ENCODE measurements around the gene MBTD1.
"Not testable (repeated sequence)": the region's sequence is repeated elsewhere in the genome, so short reads cannot be mapped to it uniquely, and the experiment has no call there.

MBTD1 gene

DNA sequence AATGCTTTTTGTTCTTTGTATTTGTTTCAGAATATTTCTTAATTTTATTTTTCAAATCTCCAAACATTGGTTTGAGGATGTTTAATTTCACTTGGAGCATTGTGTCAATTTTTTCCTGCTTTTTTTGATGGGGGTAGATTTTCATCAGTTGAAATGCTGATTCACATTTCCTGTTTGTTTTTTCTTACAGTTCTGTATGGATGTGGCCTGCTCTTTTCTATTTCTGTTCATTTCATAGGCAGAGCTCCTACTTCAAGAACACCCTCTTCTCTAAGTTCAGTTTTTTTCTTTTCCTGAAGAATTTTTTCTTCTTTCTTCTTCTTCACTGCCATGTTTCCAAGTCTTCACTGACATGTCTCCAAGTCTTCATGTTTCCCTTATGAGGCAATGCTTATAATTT, 8.8 kb downstream of the MBTD1 start:
- no peak for DNase-seq

DNA sequence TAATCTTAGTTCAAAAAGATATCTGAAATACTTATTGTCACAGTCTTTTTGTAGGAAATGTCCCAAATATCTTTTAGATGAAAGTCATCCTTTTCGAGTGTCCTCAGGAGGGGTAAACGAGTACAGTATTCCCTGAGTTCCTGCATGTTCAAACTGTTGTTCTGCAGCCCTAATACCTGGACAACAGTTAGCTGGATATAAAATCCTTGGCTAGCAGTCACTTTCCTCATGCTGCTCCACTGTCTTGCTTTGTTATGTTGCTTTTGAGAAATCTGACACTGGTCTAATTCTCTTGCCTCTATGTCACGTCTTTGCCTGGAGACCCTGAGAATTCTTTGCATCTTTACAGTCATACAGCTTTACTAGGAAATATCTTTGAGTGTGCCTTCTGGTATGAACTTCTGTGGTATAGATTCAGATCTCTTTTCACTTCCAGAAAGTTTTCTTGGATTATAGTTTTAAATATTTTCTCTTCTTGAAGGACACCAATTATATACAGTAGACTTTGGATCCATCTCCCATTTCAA, 9.5 kb downstream of the MBTD1 start:
- no peak for DNase-seq

DNA sequence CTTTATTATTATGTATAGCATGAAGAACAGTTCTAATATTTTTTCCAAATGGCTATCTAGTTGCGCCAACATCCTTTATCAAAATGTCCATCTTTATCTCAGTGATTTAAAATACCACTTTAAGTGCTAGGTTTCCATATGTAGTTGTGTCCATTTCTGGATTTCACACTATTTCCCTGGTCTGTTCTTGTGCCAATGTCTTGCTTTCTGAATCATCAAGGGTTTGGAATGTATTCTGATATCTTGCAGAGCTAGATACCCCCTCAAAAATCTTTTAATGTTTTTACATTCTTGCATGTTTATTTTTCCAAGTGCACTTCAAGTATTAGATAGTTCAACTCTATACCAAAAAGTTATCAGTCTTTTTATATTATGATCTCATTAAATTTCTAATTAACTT, 14.3 kb downstream of the MBTD1 start:
- no peak for DNase-seq

DNA sequence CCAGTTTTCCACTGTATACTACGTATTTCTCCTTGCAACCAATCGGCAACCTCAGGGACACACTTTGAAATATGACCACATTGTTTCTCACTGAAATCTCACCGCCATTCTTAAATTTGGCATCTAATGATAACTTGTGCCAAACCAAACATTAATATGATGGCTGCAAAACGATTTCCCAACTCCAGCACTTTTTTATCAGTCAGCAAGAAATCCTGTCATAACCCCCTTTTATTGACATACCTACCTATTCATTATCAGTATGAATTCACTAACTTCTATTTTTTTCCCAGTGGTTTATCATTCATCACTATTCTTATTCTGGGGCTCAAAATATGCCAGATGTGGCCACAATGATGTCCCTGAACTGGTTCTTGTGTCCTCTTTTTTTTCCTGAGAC, 15.8 kb downstream of the MBTD1 start:
- DNase-seq, result no peak

DNA sequence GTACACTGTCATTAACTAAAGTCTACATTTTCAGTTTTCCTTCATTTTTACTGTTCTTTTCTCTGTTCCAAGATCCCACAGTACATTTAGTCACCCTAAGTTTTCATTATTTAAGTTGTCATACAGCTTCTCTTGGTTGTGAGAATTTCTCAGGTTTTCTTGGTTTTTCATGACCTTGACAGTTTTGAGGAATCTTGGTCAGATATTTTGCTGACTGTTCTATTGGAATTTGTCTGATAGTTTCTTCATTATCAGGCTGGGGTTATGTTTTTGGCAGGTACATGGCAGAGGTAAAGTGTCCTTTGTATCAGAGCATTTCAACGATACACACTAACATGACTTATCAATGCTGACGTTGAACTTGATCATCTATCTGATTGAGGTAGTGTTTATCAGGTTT, 19.6 kb downstream of the MBTD1 start:
- no peak for DNase-seq

DNA sequence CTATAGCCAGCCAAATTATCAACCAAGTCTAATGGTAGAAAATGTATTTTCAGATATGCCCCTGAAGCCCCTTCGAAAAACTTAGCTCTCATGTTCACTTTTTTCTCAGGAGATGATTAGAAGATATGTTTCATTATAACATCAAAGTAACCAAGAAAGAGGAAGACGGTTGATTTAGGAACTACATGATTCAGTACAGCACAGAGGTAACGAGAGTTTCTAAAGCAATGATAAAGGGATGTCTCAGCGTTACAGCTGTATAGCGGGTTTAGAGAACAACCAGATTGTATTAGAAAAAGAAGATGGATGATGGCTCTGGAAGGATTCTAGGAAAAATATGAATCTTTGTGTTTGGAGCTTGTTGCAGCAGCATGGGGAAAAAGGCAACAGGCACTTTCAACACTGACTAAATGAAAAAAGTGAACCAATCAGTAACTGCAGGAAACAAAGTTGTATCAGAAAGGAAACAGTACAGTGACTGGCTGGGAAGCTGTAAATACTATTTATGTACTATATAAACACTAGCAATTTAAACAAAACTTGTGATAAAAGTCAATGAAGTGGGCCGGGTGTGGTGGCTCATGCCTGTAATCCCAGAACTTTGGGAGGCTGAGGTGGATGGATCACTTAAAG, 21.5 kb downstream of the MBTD1 start:
- DNase-seq, result no peak

DNA sequence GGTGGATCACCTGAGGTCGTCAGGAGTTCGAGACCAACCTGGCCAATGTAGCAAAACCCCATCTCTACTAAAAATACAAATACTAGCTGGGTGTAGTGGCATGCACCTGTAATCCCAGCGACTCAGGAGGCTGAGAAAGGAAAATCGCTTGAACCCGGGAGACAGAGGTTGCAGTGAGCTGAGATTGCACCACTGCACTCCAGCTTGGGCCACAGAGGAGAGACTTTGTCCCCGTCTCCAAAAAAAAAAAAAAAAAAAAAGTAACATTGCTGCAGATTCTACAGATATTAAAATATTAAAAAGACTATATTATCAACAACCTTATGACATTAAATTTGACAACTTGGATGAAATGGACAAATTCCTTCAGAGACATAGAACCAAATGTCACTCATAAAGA, 25.7 kb downstream of the MBTD1 start:
- DNase-seq, result no peak

DNA sequence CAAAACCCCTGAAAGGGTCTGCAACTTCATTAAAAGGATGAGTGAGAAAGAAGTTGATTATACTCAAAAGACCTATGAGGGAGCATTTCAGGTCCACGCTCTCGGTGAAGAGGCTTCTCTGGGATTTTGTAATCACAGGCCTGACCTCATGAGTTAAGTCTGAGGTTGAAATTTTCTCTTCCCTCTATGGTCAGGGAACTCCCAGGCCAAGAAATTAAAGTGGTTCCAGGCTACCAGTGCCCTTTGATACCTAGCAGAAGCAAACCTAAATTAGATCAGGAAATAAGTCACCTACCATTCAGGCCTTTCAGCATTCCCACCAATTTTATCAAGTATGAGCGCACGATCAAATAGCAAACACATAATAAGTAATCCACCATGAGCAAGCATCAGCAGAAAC, 27.9 kb downstream of the MBTD1 start:
- no peak for DNase-seq

DNA sequence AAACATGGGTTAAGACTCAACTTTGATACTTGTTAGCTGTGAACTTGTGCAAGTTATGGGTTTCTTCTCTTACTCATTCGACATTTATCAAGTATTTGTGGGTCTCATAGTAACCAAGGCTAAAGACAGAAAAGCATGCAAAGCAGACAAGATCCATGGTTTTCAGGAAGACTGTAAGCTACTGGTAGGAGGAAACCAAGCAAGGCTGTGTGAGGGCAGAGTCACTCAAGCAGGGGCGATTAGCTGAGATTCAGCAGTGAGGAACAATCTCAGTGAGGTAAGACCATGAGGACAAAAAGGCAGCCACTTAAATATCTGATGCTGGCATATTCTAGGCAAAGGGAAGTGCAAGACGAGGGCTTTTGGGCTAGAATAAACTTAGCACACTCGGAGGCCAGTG, 29.5 kb downstream of the MBTD1 start:
- no peak for DNase-seq

DNA sequence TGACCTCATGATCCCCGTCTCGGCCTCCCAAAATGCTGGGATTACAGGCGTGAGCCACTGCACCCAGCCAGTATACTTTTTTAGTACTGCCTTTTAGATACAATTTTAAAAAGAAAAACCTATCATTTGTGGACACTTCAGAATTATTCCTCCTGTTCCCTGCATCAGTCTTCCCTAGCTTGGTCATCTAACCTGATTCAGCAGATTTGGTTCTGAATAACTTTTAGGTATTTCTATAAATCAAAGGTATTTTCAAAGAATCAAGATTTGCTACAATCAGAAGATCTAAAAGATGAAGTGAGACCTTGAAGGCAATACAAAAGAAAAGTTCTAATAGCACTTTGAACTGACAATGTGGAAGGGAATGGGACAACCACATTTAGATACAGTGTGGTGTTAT, 30.0 kb downstream of the MBTD1 start:
- DNase-seq, result no peak

DNA sequence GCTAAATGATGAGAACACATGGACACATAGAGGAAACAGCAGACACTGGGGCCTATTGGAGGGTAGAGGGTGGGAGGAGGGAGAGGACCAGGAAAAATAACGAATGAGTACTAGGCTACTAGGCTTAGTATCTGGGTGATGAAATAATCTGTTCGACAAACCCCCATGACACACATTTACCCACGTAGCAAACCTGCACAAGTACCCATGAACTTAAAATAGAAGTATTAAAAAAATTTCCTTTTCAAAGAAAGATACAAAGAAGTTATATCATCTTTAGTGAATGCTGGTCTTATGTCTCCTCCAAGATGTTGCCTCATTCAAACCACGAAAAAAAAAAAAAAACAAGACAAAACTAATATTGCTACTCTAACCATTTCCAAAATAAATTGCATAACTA, 31.7 kb downstream of the MBTD1 start:
- no peak for DNase-seq

DNA sequence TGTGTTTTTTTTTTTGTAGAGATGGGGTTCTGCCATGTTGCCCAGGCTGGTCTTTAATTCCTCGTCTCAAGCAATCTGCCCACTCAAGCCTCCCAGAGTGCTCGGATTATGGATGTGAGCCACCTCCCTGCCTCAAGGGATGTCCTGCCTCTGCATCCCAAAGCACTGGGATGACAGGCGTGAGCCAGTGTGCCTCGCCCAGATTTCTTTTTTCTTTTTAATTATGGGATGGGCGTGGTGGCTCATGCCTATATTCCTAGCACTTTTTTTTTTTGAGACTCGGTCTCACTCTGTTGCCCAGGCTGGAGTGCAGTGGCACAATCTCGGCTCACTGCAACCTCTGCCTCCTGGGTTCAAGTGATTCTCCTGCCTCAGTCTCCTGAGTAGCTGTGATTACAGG, 34.3 kb downstream of the MBTD1 start:
- DNase-seq, result not testable (repeated sequence)

DNA sequence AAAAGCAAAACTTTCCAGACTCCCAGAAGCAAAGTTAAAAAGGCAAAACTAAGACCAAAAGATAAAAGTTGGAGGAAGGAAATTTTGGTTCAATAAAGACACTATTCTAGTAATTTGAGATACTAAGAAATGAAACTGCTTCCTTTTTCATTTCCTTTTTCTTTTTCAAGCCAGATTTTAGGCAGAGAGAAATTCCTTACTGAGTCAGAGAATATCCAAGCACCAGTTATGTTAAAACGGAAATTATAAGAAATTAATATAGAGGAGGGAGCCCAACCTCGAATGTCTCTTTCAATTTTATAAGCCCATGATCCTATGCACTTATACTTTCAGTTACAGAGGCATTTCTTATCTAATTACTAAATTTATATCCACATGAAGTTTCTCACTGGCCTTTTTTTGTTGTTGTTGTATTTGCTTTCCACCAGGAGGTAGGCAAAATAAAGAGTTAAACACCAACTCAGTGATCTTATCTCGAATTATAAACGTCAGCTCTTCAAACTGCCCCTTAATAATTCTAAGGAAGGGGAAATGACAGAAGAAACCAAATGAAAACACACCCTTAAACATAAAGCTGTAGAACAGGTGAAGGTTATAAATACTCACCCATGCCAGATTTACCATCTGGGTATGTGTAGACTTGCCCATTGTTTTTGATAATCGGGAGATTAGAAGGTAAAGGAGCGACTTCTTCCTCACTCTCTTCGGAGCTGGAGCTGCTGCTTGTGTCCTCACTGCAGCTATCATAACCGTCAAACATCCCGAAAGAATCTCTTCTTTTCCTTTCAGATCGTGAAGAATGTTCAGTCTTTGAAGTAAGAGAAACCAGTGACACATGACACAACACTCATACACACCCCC, 35.2 kb downstream of the MBTD1 start:
- DNase-seq, result no peak

DNA sequence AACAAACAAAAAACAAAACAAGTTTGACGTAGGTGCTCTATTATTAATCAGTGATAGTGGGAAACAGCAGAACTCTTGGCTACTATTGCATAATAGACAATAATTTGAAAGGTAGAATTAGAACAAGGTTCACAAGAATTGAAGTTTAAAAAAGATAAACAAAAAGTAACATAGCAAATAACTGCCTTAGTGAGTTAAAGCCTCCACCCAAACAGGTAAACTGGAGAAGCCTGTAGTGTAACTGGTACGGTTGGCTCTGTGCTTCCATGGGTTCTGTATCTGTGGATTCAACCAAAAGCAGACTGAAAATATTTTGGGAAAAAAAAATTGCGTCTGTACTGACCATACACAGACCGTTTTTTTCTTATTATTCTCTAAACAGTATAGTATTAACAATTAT, 38.5 kb downstream of the MBTD1 start:
- DNase-seq, result no peak

DNA sequence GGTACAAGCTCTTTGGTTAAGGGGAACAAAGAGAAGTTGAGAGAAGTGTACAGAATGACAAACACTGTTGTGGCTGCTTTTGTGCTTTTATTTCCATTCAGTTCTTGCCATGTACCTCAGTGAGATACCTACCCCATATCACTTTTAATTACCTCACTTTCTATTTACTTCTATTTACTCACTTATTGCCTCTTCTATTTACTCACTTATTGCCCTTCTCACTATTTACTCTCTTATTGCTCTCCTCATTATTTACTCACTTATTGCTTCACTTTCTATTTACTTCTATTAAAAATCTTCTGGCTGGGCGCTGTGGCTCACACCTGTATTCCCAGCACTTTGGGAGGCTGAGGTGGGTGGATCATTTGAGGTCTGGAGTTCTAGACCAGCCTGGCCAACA, 41.9 kb downstream of the MBTD1 start:
- no peak for DNase-seq

DNA sequence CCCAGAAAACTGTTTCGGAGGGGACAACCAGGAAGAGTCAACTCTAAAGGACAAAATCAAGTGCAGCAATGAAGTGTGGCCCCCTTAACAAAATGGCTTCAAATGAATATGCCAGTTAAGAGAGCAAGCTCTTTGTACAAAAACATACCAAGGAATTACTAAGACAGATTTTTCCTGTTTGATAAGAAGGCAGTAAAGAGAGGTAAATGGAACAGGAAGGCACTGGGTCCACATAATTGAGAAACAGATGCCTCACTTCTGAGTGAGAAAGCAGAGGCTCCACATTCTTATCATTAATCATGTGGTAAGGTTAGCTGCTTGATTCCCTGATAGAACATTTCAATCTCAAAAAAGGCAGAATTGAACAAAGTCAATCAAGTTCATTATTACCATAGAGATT, 44.9 kb downstream of the MBTD1 start:
- DNase-seq, result no peak

DNA sequence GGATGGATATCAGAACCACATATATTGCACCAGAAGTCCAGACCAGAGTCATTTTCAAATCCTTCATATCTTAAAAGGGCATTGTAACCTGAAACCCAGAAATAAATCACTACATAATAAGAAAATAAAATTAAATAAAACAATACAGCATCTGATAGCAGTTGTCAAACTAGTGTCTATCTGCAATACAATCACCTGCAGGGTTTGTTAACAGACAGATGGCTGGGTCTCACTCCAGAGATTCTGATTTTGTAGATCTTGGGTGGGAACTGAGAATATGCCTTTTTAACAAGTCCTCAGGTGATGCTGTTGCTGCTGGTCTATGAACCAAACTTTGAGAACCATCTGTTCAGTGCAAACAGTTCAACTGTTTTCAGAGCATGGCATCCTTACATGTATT, 56.0 kb downstream of the MBTD1 start:
- DNase-seq, result no peak

DNA sequence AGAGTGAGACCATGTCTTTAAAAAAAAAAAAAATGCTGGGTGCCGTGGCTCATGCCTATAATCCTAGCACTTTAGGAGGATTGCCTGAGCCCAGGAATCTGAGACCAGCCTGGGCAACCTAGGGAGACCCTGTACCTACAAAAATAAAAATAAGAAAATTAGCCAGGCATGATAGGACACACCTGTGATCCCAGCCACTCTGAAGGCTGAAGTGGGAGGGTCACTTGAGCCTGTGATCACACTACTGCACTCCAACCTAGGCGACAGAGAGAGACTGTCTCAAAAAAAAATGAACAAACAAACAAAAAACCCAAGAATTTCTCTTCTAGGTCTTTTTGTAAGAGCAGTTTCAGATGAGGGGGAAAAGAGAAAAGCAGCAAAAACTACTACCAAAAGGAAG, 59.0 kb downstream of the MBTD1 start:
- no peak for DNase-seq

DNA sequence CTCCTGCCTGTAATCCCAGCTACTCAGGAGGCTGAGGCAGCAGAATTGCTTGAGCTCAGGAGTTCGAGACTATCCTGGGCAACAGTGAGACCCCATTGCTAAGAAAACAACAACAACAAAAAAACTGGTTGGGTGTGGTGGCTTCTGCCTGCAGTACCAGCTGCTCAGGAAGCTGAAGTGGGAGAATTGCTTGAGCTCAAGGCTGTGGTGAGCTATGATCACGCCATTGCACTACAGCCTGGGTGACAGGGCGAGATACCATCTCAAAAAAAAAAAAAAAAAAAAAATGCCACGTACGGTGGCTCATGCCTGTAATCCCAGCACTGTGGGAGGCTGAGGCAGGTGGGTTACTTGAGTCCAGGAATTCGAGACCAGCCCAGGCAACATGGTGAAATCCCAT, 59.6 kb downstream of the MBTD1 start:
- no peak for DNase-seq

DNA sequence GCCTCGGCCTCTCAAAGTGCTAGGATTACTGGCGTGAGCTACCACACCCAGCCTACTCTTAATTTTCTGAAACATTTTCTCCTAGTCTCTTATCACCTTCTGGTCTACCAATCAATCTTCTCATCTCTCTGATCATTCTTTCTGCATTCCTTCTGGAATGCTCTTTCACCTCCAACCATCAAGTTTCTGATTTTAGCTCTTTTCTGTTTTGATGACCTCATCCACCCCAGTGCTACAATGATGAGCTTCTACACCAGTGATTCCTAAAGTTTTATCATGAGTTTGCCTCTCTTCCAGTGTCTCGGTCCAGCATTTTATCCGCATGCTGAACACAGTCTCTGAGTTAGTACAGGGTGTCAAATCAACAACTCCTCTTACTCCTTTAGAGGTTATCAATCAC, 62.1 kb downstream of the MBTD1 start:
- no peak for DNase-seq

DNA sequence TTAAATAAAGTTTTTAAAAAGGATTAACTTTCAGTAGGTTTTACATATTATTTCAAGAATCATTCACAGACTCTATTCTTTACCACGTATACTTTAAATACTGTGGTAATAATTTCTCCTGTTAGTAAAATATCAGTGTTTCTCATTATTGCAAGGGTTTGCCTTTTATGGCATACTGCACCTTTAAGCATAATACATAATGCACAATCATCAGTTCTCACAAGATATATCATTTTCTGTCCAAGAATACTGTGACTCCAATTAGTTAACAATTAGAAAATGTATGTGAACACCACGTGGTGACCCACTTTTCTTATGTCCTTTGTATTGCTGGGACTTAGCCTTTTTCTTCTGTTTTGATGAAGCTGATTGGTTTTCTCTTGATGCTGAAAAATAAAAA, 68.0 kb downstream of the MBTD1 start:
- no peak for DNase-seq

DNA sequence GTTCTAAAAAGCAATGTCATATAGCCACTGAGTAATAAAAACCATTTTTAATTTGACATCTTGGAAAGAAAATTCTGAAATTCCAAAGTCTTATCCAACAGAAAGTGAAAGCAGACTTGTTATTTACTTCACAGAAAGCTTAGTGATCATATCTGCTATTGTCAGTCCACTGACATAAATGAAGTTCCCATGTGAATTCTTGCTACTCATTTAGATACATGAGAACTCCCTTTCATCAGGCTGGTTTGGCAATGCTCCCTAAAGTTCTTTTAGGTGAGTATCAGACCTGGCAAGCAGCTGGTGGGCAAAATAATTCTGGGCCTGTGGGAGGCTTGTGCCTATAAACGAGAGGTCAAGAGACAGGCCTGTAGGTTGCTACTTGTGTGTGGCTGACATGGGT, 70.2 kb downstream of the MBTD1 start:
- no peak for DNase-seq

DNA sequence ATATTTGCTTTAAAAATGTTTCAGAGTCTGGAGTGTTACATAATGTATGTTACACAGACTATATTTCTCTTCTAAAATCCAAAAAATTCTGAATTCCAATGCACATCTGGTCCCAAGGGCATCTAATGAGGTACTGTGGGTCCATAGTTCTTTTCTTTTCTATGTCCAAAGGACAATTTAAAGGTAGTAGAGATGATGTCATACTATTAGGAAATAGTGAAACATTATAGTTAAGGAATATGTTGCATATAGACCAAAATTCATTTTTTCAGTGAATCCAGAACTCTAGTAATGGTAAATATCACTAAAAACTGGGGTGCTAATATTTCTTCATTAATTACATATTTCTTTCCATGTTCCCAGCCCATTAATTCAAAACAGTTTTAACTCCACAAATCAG, 70.7 kb downstream of the MBTD1 start:
- no peak for DNase-seq

DNA sequence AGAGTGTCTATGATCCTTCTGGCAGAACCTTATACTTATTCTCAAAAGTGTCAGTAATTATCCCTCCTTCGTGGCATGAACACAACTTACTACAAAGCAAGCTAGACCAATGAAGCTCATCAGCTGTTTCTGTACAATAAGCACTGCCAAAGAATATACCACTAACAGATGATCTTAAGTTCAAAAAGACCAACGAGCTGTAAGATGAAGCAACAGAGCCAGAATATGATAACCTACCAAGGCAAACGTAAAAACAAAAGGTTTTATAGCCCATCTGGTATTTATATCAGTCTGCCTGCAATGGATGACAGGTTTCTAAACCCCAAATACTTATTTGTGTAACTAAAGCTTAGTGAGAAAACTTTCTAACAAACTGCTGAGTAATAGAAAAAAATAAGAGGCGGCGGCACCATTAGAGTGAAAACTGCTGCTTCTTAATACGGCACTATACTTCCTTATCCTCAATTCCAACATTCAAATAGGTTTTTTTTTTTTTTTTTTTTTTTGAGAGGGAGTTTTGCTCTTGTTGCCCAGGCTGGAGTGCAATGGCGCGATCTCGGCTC, 71.5 kb downstream of the MBTD1 start:
- no peak for DNase-seq
